ENCODE data around the gene MAP2K3.
"Not testable (repeated sequence)": the region's sequence is repeated elsewhere in the genome, so short reads cannot be mapped to it uniquely, and the experiment has no call there.

The MAP2K3 gene

DNA sequence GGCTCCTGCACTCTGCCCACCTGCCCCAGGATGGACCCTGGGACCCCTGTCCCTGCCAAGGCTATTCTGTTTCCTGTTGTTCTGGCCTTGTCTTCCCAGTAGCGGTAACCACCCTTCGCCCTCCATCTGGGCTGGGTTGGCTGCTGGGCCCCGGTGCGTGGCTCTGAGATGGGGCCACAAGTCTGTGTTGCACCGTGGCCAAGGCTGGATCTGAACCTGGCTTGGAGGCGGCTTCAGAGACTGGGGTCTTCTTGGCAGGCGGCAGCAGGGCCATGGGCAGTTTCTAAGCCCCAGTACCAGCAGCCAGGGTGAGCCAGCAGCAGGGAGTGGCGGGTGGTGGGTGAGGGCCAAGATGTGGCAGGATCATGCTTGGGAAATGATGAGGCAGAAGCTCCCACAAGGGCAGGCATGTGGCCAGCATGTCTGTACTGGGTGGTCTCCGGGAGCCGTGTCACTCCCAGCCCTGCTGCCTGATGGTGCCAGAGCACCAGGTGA lies 12.6 kb downstream of the MAP2K3 start:
- no peak for DNase-seq

- no peak for DNase-seq
Measured at GRCh38 chr17:21297597-21297996, 13.1 kb downstream of the MAP2K3 start.

DNA sequence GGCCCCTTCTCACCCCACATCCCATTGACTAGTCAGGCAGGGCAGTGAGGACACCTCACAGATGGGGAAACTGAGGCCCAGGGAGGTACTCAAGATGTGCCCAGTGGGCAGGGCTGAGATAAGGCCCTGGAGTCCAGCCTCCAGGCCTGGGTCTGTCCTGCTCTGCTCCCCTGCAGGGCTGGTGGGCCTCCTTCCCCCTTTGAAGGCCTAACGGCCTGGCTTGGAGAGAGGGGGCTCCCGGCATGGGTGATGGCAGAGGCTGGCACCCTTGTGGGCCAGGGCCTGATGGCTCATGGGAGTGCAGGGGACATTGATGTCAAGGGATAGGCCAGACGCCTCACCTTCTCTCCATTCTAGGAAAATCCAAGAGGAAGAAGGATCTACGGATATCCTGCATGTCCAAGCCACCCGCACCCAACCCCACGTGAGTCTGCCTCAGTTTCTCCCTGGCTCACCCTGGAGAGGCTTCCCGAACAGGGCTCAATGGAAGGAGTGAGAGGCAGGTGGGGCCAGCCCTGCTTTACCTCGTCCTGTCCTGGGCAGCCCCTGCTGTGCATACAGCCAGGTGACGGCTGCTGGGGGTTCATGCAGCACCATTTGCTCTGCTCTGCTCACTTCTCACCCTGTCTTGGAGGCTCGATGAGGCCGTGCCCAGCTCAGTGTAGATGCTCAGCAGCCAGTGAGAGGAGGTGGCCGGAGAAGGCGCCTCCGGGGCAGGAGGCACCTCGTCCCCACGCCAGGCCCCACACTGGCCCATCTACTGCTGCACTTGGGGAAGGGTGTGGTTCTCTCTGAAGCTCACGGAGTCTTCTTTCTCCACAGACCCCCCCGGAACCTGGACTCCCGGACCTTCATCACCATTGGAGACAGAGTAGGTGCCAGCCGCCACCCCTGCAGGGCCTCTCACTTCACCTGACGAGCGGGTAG lies 13.8 kb downstream of the MAP2K3 start:
- DNase-seq: no peak

GRCh38 chr17:21298983-21299519 lies 14.5 kb downstream of the MAP2K3 start:
- no peak for DNase-seq

DNA sequence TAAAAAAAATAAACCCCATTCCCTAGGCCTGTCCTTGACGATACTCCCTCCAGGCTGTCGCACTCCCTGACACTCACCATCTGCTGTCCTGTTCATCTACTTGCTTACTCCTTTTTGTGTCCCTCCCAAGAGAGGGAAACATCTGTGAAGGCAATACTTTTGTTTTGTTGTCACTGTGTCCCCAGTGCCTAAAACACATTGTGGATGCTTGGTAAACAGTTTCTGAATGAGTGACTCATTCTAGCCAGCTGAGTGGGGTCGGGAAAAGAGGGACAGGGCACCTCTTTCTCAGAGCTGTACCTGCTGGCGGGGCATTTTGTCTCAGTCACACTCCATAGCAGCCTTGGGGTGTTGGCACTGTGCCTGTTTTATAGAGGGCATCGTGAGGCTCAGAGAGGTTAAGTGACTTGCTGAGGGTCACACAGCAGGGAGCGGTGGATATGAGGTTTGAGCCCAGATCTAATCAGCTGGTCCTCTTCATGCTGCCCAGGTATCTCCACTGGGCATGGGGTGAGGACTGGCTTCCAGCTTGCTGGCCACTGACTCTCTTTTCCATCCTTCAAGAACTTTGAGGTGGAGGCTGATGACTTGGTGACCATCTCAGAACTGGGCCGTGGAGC lies 15.6 kb downstream of the MAP2K3 start:
- no peak for DNase-seq

- DNase-seq: no peak
Measured at GRCh38 chr17:21300601-21301571, 16.4 kb downstream of the MAP2K3 start.

- no peak for DNase-seq
Measured at GRCh38 chr17:21301593-21302550, 17.4 kb downstream of the MAP2K3 start.

DNA sequence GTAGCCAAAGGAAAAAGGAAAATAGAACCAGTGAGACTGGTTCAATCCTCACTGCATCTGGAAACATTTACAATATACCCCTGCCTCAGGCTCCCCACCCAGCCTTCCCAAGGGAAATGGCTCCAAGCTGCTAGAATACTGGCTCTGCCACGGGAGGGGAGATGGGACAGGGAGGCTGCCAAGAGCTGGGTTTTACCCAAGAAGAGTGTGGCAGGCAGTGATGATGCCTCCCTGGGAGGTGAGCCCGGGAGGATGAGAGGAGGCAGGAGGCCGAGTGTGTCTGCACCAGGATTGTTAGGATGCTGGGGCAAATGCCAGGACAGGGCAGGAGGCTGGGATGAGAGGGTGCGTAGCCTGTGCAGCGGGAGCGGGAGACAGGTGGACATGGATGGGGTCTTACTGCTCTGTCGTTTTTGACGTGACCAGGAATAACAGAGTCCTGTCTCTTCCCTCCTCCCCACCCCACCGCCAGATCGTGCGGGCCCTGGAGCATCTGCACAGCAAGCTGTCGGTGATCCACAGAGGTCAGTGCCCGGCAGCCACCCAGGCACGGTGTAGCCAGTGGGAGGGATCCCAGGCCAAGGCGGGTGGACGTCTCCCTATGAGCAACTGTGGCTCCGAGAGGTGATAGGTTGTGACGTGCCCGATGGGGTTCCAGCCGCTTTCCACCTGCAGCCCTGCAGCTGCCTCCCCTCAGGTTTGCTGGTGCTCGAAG lies 18.4 kb downstream of the MAP2K3 start:
- no peak for DNase-seq

- no peak for DNase-seq
Measured at GRCh38 chr17:21303441-21304065, 19.0 kb downstream of the MAP2K3 start.

- no peak for DNase-seq
Measured at GRCh38 chr17:21304091-21304490, 19.6 kb downstream of the MAP2K3 start.

DNA sequence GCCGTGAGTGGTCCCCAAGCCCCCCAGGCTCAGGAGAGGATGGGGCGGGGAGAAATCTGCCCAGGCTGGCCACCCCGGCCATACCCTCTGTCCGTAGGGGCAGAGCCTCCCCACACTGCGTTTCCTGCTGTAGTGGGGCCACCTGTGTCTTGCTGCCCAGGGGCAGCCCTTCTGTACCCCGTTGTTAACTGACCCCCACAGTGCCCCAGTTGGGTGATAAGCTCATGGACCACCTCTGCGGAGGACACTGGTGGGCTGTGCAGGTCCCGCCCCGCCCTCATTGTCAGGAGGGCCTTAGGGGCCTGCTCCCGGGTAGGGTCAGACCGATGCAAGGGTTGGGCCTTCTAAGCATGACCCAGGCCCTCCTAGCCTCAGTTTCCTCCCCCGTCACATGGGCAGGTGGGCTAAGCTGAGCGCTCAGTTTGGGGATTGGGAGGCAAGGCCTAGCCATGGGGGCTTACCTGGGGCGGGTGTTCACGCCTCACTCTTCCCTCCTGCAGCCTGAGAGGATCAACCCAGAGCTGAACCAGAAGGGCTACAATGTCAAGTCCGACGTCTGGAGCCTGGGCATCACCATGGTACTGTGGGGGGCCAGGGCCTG lies 20.1 kb downstream of the MAP2K3 start:
- DNase-seq: not testable (repeated sequence)

DNA sequence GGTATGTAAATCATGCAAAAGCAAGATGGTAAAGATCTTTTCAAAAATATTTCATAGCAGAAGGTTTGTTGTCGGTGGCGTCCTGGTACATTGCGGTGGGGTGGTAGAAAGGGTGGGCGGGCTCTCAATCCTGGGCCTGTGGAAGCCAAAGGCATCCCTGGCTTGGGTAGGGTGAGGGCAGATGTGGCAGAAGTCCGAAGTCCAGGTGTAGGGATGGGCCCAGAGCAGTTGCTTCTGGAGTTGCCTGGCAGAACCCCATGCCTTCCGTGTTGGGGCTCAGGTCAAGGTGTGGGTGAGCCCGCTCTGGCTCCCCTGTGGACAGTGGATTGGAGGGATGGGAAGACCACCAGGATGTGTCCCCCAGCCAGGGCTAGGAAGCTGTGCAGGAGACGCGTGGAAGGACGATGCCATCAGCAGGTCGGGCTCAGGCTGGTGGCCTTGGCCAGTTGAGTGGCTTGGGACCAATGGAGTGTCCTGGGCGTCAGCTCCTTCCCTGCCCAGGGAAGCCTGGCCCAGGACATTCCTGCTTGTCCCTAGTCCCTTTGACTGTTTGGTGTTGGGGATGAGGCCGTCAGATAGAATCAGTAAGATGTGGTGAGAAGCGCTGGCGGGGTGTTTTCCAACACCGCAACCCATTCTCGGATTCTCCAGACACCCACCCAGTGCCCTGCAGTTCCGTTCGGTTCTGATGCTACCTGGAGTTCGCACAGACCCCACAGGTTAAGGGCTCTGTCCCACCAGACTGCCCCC lies 21.1 kb downstream of the MAP2K3 start:
- not testable (repeated sequence) for DNase-seq

- DNase-seq: not testable (repeated sequence)
Measured at GRCh38 chr17:21306611-21307272, 22.2 kb downstream of the MAP2K3 start.

- DNase-seq: not testable (repeated sequence)
Measured at GRCh38 chr17:21307273-21307625, 22.7 kb downstream of the MAP2K3 start.

DNA sequence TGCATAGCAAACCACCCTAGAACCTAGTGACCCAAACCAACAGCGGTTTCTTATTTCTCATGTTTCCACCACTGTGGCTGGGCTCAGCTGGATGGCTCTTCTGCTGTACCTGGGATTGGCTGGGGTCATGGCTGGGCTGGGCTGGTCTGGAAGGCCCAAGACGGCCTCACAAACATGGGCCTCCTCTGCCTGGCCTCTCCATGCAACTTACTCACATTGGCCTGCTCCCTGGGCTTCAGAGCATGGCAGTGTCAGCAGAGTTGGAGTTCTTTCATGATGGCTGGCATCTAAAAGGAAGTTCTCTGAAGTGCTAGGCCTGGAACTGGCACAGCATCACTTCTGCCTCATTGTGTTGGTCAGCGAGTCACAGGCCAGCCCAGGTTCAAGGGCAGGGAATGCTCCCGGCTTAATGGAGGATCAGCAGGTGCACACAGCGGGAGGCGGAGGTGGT lies 24.4 kb downstream of the MAP2K3 start:
- not testable (repeated sequence) for DNase-seq

DNA sequence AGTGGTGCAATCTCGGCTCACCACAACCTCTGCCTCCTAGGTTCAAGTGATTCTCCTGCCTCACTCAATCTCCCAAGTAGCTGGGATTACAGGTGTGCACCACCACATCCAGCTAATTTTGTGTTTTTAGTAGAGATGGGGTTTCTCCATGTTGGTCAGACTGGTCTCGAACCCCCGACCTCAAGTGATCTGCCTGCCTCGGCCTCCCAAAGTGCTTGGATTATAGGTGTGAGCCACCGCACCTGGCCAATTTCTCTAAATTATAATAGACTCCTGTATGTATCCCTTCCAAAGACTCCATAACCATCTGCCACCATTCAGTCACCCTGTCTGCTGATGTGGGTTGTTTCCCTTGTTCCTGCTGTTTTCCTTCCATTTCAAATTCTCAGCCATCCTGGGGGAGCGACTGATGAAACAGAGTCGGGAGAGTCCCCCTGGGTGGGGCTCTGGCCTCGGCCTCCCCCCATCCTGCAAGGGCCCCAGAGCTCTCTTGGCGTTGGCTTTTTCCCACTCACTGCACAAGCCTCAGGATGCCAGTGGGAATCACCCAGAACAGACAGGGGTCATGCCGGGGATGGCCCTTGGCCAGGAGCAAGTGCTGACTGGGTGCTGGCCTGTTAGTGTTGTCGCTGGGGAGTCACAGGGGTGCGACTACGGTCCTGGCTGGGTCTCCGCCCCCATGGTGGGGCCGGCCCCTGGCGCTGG lies 25.7 kb downstream of the MAP2K3 start:
- DNase-seq: not testable (repeated sequence)

Measured in fibroblast of skin of scalp (primary cell).